ENCODE results near the gene ETHE1.
"Not testable (repeated sequence)": the region's sequence is repeated elsewhere in the genome, so short reads cannot be mapped to it uniquely, and the experiment has no call there.

The ETHE1 gene

GRCh38 chr19:43523696-43524095, 3.3 kb downstream of the ETHE1 start:
- not testable (repeated sequence) for DNase-seq

GRCh38 chr19:43522929-43523328, 4.1 kb downstream of the ETHE1 start:
- no peak for DNase-seq

- DNase-seq = peak; percentile 55 to 76 (median 70)
These were observed 7.4 kb downstream of the ETHE1 start for GRCh38 chr19:43519436-43520088.

- DNase-seq = no peak
These were observed 8.9 kb downstream of the ETHE1 start for GRCh38 chr19:43518051-43518450.

GRCh38 chr19:43512399-43512798, 14.6 kb downstream of the ETHE1 start:
- DNase-seq = not testable (repeated sequence)

- DNase-seq = no peak
These were observed 15.7 kb downstream of the ETHE1 start for GRCh38 chr19:43511324-43511723.

- no peak for DNase-seq
These were observed 16.3 kb downstream of the ETHE1 start for GRCh38 chr19:43510713-43511112.

GRCh38 chr19:43507880-43508279, 19.1 kb downstream of the ETHE1 start:
- no peak for DNase-seq

- DNase-seq = no peak
These were observed 20.4 kb downstream of the ETHE1 start for GRCh38 chr19:43506629-43507028.

GRCh38 chr19:43505941-43506340, 21.1 kb downstream of the ETHE1 start:
- peak in 1 of 5 experiments; percentile 67 for DNase-seq

GRCh38 chr19:43505186-43505456, 21.9 kb downstream of the ETHE1 start:
- DNase-seq = no peak

- DNase-seq = peak; percentile 21 to 67 (median 23)
These were observed 22.4 kb downstream of the ETHE1 start, which contains the start of gene PHLDB3 for GRCh38 chr19:43504426-43505185. Gene PHLDB3 (minus strand): TSS chr19:43504746. CDS start chr19:43504118, 628 bp downstream.

GRCh38 chr19:43503501-43504425, 23.2 kb downstream of the ETHE1 start:
- DNase-seq = peak; percentile 93 to 99 (median 98)

- DNase-seq = no peak
These were observed 24.5 kb downstream of the ETHE1 start for GRCh38 chr19:43502419-43502976.

- no peak for DNase-seq
These were observed 25.2 kb downstream of the ETHE1 start for GRCh38 chr19:43501661-43502418.

GRCh38 chr19:43499042-43499441, 28.0 kb downstream of the ETHE1 start:
- DNase-seq = no peak

- DNase-seq = no peak
These were observed 28.7 kb downstream of the ETHE1 start for GRCh38 chr19:43498233-43498842.

GRCh38 chr19:43496960-43497359, 30.0 kb downstream of the ETHE1 start:
- no peak for DNase-seq

GRCh38 chr19:43495082-43495481, 31.9 kb downstream of the ETHE1 start:
- no peak for DNase-seq

- DNase-seq = no peak
These were observed 36.2 kb downstream of the ETHE1 start for GRCh38 chr19:43490759-43491158.

- DNase-seq = no peak
These were observed 36.9 kb downstream of the ETHE1 start for GRCh38 chr19:43489979-43490599.

Measured in T-helper 2 cell (primary cell).